Measurements from ENCODE around the gene GPR139. TPM values are rescaled to one million over a fixed set of nuclear protein-coding genes. Genes with fewer than 3 reads are reported as not detected.

The GPR139 gene
- total RNA-seq, 1 donor from 2014 or later, result not detected

DNA sequence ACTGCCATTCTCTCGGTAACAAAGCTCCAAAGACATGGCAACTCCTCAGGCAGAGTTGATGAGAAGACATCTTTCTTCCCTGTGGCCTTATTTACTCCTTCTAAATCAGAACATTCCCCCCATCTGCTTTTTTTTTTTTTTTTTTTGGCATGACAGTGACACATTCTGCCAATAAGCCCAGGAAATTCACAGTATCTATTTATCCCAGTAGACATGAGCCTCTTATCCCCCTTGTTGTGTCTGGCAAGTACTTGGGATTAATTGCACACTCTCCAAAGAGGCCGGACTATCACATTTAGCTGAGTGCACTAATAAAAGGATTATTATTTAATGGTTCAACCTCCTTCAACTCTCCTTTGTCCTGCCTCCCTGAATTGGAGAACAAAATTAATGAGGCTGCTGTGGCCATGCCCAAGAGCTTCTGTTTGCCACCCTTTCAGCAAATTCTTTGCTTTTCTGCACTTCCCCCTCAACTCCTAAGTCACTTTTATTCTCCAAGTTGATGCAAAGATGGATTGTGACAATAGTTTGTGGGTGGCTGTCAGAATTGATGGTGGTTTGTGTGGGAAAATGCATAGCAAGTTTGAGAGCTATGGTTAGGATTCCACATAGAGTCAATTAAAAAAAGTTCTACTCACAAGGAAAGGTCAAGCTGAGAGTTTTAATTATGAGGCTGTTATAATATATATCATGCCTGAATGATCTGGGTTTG lies 47.2 kb downstream of the GPR139 start:
- Mint-ChIP-seq H3K4me3 (no peak overlapping the region), H3K27ac (no peak overlapping the region), H3K36me3 (ENCODE audit: low read depth) (no peaks in the 10 kb centered on the region), H3K9me3 (peaks cover 5% of the 10 kb centered on the region), H3K4me1 (no peaks in the 10 kb centered on the region), H3K27me3 (no peaks in the 10 kb centered on the region)
- no peak for DNase-seq
- CTCF ChIA-PET, result no interaction called here
- TF ChIP-seq, protein P1, sequence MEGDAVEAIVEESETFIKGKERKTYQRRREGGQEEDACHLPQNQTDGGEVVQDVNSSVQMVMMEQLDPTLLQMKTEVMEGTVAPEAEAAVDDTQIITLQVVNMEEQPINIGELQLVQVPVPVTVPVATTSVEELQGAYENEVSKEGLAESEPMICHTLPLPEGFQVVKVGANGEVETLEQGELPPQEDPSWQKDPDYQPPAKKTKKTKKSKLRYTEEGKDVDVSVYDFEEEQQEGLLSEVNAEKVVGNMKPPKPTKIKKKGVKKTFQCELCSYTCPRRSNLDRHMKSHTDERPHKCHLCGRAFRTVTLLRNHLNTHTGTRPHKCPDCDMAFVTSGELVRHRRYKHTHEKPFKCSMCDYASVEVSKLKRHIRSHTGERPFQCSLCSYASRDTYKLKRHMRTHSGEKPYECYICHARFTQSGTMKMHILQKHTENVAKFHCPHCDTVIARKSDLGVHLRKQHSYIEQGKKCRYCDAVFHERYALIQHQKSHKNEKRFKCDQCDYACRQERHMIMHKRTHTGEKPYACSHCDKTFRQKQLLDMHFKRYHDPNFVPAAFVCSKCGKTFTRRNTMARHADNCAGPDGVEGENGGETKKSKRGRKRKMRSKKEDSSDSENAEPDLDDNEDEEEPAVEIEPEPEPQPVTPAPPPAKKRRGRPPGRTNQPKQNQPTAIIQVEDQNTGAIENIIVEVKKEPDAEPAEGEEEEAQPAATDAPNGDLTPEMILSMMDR (IDR thresholded peaks at IDR 0.05), result no peak
- no peak for ATAC-seq (ENCODE audit: low read depth)
- intact Hi-C loops (cut with micrococcal nuclease), result no loop called here
- POLR2A ChIA-PET, result no interaction called here

- DNase-seq (no peak), ATAC-seq (ENCODE audit: low read depth) (no peak)
- TF ChIP-seq, protein P1 (IDR thresholded peaks at IDR 0.05), result no peak
- H3K36me3 Mint-ChIP-seq (ENCODE audit: low read depth), result no peaks in the 10 kb centered on the region
- no peaks in the 10 kb centered on the region for H3K4me1 Mint-ChIP-seq
- ChIA-PET CTCF (no interaction called here), POLR2A (no interaction called here)
- H3K4me3 Mint-ChIP-seq, result no peak overlapping the region
- H3K27me3 Mint-ChIP-seq, result no peaks in the 10 kb centered on the region
- H3K27ac Mint-ChIP-seq, result no peak overlapping the region
- intact Hi-C loops (cut with micrococcal nuclease), result no loop called here
- H3K9me3 Mint-ChIP-seq, result peaks cover 7% of the 10 kb centered on the region
Observed at GRCh38 chr16:20023190-20023589, 50.5 kb downstream of the GPR139 start.

DNA sequence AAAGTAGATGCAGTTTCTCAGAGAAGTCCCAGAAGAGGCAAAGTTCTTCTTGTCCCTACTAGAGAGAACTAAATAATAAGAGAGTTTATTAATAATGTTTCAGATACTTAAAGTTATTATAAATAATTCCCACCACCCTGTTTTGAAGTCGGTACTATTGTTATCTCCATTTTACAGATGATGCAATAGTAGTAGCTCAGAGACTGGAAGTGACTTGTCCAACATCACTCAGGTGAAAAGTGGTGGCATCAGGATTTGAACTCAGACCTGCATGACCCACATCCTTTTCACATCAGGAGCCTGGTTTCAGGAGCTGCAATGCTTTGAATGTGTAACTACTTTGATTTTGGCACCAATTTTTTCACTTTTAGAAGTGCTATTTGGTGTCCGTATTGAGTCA lies 52.7 kb downstream of the GPR139 start:
- Mint-ChIP-seq H3K4me1 (no peaks in the 10 kb centered on the region), H3K27me3 (no peaks in the 10 kb centered on the region), H3K27ac (no peak overlapping the region), H3K4me3 (no peak overlapping the region), H3K9me3 (peaks cover 7% of the 10 kb centered on the region), H3K36me3 (ENCODE audit: low read depth) (no peaks in the 10 kb centered on the region)
- POLR2A ChIA-PET, result no interaction called here
- DNase-seq, result no peak
- TF ChIP-seq, protein P1 (IDR thresholded peaks at IDR 0.05), result no peak
- intact Hi-C loops (cut with micrococcal nuclease), result no loop called here
- CTCF ChIA-PET, result no interaction called here
- no peak for ATAC-seq (ENCODE audit: low read depth)

DNA sequence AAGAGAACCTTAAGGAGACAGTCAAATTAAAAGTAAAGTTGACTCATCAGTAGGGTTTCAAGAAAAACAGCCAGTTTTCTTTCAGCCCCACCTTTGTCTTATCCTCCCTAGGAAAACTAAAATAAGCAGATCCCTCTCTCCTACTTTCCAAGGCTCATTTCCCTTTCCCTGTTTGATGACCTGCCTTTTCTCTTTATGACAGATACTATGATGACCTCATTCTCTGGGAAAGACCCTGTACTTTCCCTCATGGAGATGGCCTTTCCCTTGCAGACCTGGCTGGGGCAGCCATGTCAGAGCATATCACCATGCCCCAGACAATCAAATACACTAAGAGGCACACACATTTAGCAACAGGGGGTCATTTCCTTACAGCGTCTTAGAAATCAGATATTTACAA lies 53.6 kb downstream of the GPR139 start:
- Mint-ChIP-seq H3K36me3 (ENCODE audit: low read depth) (no peaks in the 10 kb centered on the region), H3K4me1 (no peaks in the 10 kb centered on the region), H3K27ac (no peak overlapping the region), H3K9me3 (peaks cover 7% of the 10 kb centered on the region), H3K4me3 (no peak overlapping the region), H3K27me3 (no peaks in the 10 kb centered on the region)
- TF ChIP-seq, protein P1 (IDR thresholded peaks at IDR 0.05), result no peak
- DNase-seq (no peak), ATAC-seq (ENCODE audit: low read depth) (no peak)
- ChIA-PET POLR2A (no interaction called here), CTCF (no interaction called here)
- intact Hi-C loops (cut with micrococcal nuclease), result no loop called here

GRCh38 chr16:20016234-20016633 lies 57.5 kb downstream of the GPR139 start:
- intact Hi-C loops (cut with micrococcal nuclease), result no loop called here
- Mint-ChIP-seq H3K4me1 (no peaks in the 10 kb centered on the region), H3K4me3 (no peak overlapping the region), H3K9me3 (peaks cover 3% of the 10 kb centered on the region), H3K36me3 (ENCODE audit: low read depth) (no peaks in the 10 kb centered on the region), H3K27ac (no peak overlapping the region), H3K27me3 (peaks cover 4% of the 10 kb centered on the region)
- no peak for DNase-seq
- ChIA-PET POLR2A (no interaction called here), CTCF (no interaction called here)
- TF ChIP-seq, protein P1 (IDR thresholded peaks at IDR 0.05), result no peak
- no peak for ATAC-seq (ENCODE audit: low read depth)

Measured in activated B cell treated with CpG ODN at 0.5 μM for 24 hours (primary cell).